HUES6 (cell line): ENCODE results near the gene TERC.
"Not testable (repeated sequence)": the region's sequence is repeated elsewhere in the genome, so short reads cannot be mapped to it uniquely, and the experiment has no call there.

Source experiments
- H3K27ac ChIP-seq: 2 replicates; pipeline ENCODE4 v1.7.0; 2013; ENCODE audit warnings: low read depth, mild to moderate bottlenecking, low read length, inconsistent platforms
- H3K27me3 ChIP-seq: 2 replicates; pipeline ENCODE4 v1.6.1; 2013; ENCODE audit warnings: low read length; ENCODE audit not compliant: control insufficient read depth, insufficient read depth
- H3K36me3 ChIP-seq: 2 replicates; pipeline ENCODE4 v1.6.1; 2013; ENCODE audit warnings: low read length; ENCODE audit not compliant: control insufficient read depth, insufficient read depth
- H3K4me1 ChIP-seq: 2 replicates; pipeline ENCODE4 v1.6.1; 2013; ENCODE audit warnings: low read length; ENCODE audit not compliant: control insufficient read depth, insufficient read depth
- H3K4me3 ChIP-seq: 2 replicates; pipeline ENCODE4 v1.5.1; 2013; ENCODE audit warnings: low read depth, low read length
- H3K9ac ChIP-seq: one replicate; pipeline ENCODE4 v1.6.1; 2013; ENCODE audit warnings: mild to moderate bottlenecking, low read length
- H3K9me3 ChIP-seq: 2 replicates; pipeline ENCODE4 v1.6.1; 2013; ENCODE audit warnings: low read depth, low read length; ENCODE audit not compliant: control insufficient read depth, insufficient read depth

TERC gene

GRCh38 chr3:169744366-169745054, 20.4 kb downstream of the TERC start:
- Histone ChIP-seq H3K9me3 (no peaks in the 10 kb centered on the region), H3K27ac (no peak overlapping the region), H3K4me3 (no peak overlapping the region), H3K36me3 (no peaks in the 10 kb centered on the region), H3K4me1 (peaks cover 15% of the 10 kb centered on the region), H3K9ac (no peak overlapping the region), H3K27me3 (no peaks in the 10 kb centered on the region; the same call in 1 of the 2 replicates)

DNA sequence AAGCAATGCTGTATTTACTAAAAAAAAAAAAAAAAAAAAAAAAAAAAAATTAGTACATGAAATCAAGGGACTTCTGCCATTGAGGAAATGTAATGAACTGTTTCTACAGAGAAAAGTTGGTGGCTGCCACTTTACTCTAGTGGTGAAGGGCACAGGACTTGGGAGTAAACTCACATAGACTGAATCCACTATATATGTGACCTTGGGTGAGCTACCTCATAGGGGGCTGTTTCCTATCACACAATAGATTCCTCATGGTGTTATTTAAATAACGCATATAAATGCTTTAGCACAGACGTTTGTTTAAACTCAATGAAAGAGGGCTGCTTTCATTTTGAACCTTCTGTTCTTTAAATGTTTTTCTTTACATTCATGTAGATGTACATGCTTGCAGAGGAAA, 25.8 kb downstream of the TERC start:
- Histone ChIP-seq H3K4me3 (no peak overlapping the region), H3K27ac (peak overlapping the region; percentile 55; the same call in 1 of the 2 replicates), H3K36me3 (no peaks in the 10 kb centered on the region)

GRCh38 chr3:169731857-169732256, 33.0 kb downstream of the TERC start:
- H3K27me3 ChIP-seq, H3K27ac ChIP-seq, H3K4me3 ChIP-seq, H3K4me1 ChIP-seq, H3K9ac ChIP-seq, H3K36me3 ChIP-seq: not testable (repeated sequence)
- peaks cover 11% of the 10 kb centered on the region for H3K9me3 ChIP-seq

More for the DNA sequence above, 25.8 kb downstream of the TERC start:
- Histone ChIP-seq H3K9me3 (peaks cover 15% of the 10 kb centered on the region; the same call in 1 of the 2 replicates), H3K27me3 (no peaks in the 10 kb centered on the region), H3K4me1 (peaks cover 15% of the 10 kb centered on the region), H3K9ac (no peak overlapping the region)

GRCh38 chr3:169722724-169723123, 42.1 kb downstream of the TERC start:
- Histone ChIP-seq H3K9ac (no peak overlapping the region), H3K4me3 (no peak overlapping the region), H3K9me3 (no peaks in the 10 kb centered on the region), H3K27me3 (no peaks in the 10 kb centered on the region), H3K4me1 (no peaks in the 10 kb centered on the region), H3K27ac (no peak overlapping the region), H3K36me3 (no peaks in the 10 kb centered on the region)

DNA sequence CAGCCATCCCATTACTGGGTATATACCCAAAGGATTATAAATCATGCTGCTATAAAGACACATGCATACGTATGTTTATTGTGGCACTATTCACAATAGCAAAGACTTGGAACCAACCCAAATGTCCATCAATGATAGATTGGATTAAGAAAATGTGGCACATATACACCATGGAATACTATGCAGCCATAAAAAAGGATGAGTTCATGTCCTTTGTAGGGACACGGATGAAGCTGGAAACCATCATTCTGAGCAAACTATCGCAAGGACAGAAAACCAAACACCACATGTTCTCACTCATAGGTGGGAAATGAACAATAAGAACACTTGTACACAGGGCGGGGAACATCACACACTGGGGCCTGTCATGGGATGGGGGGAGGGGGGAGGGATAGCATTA, 46.4 kb downstream of the TERC start:
- H3K4me3 ChIP-seq, H3K27me3 ChIP-seq, H3K9ac ChIP-seq, H3K36me3 ChIP-seq, H3K4me1 ChIP-seq, H3K27ac ChIP-seq, H3K9me3 ChIP-seq: not testable (repeated sequence)
